Ishikawa (cell line): Measurements from ENCODE around the gene FOXB1.

ENCODE experiments used
- CEBPB ChIP-seq: IDR thresholded peaks from 2 replicates; pipeline ENCODE4 v1.6.1; 2012
- CREB1 ChIP-seq: IDR thresholded peaks from 2 replicates; pipeline ENCODE4 v1.6.1; 2012; ENCODE audit warnings: low read depth
- EGR1 ChIP-seq: IDR thresholded peaks from 2 replicates; pipeline ENCODE4 v1.6.1; 2012
- EP300 ChIP-seq: IDR thresholded peaks from 2 replicates; pipeline ENCODE4 v1.6.1; 2012; ENCODE audit warnings: borderline replicate concordance
- FOXM1 ChIP-seq: IDR thresholded peaks from 2 replicates; pipeline ENCODE4 v1.6.1; 2012; ENCODE audit warnings: low read depth, borderline replicate concordance
- MAX ChIP-seq: IDR thresholded peaks from 2 replicates; pipeline ENCODE4 v1.6.1; 2012
- NFIC ChIP-seq: IDR thresholded peaks from 2 replicates; pipeline ENCODE4 v1.6.1; 2012
- RAD21 ChIP-seq: IDR thresholded peaks from 2 replicates; pipeline ENCODE4 v1.6.1; 2012; ENCODE audit warnings: low read depth
- REST ChIP-seq: IDR thresholded peaks from 2 replicates; pipeline ENCODE4 v1.6.1; 2012; ENCODE audit warnings: low read depth, mild to moderate bottlenecking
- TAF1 ChIP-seq: IDR thresholded peaks from 2 replicates; pipeline ENCODE4 v1.6.1; 2012; ENCODE audit warnings: low read depth, mild to moderate bottlenecking
- TCF12 ChIP-seq: IDR thresholded peaks from 2 replicates; pipeline ENCODE4 v1.6.1; 2012; ENCODE audit warnings: low read depth
- TEAD4 ChIP-seq: IDR thresholded peaks from 2 replicates; pipeline ENCODE4 v1.6.1; 2012
- USF1 ChIP-seq: IDR thresholded peaks from 2 replicates; pipeline ENCODE4 v1.6.1; 2012
- YY1 ChIP-seq: IDR thresholded peaks from 2 replicates; pipeline ENCODE4 v1.6.1; 2012; ENCODE audit warnings: low read depth
- ZBTB7A ChIP-seq: IDR thresholded peaks from 2 replicates; pipeline ENCODE4 v1.6.1; 2012; ENCODE audit warnings: low read depth

The FOXB1 gene

GRCh38 chr15:60001610-60002527, 2.2 kb upstream of the FOXB1 start:
- no peak for TF ChIP-seq EP300

GRCh38 chr15:60002528-60003218, 1.4 kb upstream of the FOXB1 start:
- TF ChIP-seq MAX = no peak
- no peak for TF ChIP-seq TCF12
- TF ChIP-seq TAF1 = no peak
- TF ChIP-seq ZBTB7A = no peak
- no peak for TF ChIP-seq EP300
- TF ChIP-seq EGR1 = no peak
- TF ChIP-seq FOXM1 = no peak

- TF ChIP-seq TAF1 (no peak), TCF12 (no peak), TEAD4 (no peak), NFIC (no peak), ZBTB7A (no peak), EGR1 (no peak), USF1 (no peak), CREB1 (no peak), REST (no peak), YY1 (no peak), RAD21 (no peak), FOXM1 (no peak), EP300 (no peak), MAX (no peak), CEBPB (no peak)
These were observed 685 bp upstream of the FOXB1 start for GRCh38 chr15:60003243-60004008.

GRCh38 chr15:60004846-60005351, 788 bp downstream of the FOXB1 start:
- TF ChIP-seq RAD21 (no peak), USF1 (no peak), REST (no peak), TEAD4 (no peak), ZBTB7A (no peak), TCF12 (no peak), TAF1 (no peak), CREB1 (no peak)
